Activated naive CD4-positive, alpha-beta T cell treated with anti-CD3 and anti-CD28 coated beads, Interleukin-2, amount 10 ng/mL, durations not matched to agents 7 days and 5 days (primary cell): ENCODE measurements around the gene MMP24.
"Not testable (repeated sequence)": the region's sequence is repeated elsewhere in the genome, so short reads cannot be mapped to it uniquely, and the experiment has no call there.

Experiments
- CTCF ChIA-PET: fragments of 350-600 bp; sonication (Branson Sonifier 250); formaldehyde crosslinking; loops from one replicate; lab custom pipeline; 2021; ENCODE audit warnings: antibody characterized with exemption; lab: Charles Lee
- DNase-seq: peaks from one replicate; pipeline ENCODE4 v3.0.0-alpha.2; 2020
- H3K27ac Mint-ChIP-seq: one replicate; pipeline ENCODE4 v1.8.0; 2021; ENCODE audit warnings: mild to moderate bottlenecking, moderate library complexity, mixed read lengths
- H3K27me3 Mint-ChIP-seq: one replicate; pipeline ENCODE4 v1.8.0; 2021; ENCODE audit warnings: mild to moderate bottlenecking, mixed read lengths
- H3K36me3 Mint-ChIP-seq: one replicate; pipeline ENCODE4 v1.8.0; 2021; ENCODE audit warnings: mixed read lengths
- H3K4me1 Mint-ChIP-seq: one replicate; pipeline ENCODE4 v1.8.0; 2021; ENCODE audit warnings: mixed read lengths
- H3K4me3 Mint-ChIP-seq: one replicate; pipeline ENCODE4 v1.8.0; 2021; ENCODE audit warnings: mild to moderate bottlenecking, moderate library complexity, mixed read lengths
- H3K9me3 Mint-ChIP-seq: one replicate; pipeline ENCODE4 v1.8.0; 2021; ENCODE audit warnings: mixed read lengths

The MMP24 gene

DNA sequence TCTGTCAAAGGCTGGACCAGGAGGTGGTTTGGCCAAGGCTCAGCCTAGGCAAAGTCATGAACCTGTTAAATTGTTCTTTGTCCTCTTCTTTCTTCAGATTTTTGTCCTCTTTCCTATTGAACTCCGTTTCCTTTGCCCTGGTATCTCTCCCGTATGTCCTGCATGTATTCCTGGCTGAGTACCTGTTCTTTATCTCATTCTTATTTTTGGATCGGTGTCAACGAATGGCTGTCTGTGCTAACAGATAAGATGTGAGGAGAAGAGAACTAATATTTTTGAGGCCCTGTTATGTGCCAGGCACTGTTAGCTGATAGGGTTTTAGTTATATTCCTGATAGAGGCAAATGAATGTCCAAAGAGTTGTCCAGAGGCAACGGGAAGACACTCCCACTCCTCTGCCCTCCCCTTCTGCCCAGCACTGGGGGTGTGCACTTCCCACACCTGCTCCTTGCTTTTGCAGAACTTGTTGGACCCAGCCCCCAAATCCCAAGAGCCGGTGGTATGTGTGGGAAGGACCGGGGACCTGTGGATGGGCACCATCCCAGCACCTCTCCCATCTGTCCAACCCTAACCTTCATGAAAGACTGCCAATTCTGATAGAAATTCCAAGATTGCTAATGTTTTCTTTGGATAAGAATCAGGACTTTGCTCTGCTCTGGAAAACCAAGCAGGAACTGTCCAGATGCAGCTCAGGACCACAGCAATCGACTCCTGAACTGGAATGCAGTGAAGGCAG lies 30.9 kb downstream of the MMP24 start:
- Mint-ChIP-seq H3K36me3 (peaks cover 2% of the 10 kb centered on the region), H3K27ac (no peak overlapping the region), H3K4me3 (no peak overlapping the region), H3K9me3 (no peaks in the 10 kb centered on the region), H3K27me3 (no peaks in the 10 kb centered on the region), H3K4me1 (peaks cover 10% of the 10 kb centered on the region)
- no peak for DNase-seq
- CTCF ChIA-PET = no interaction called here

DNA sequence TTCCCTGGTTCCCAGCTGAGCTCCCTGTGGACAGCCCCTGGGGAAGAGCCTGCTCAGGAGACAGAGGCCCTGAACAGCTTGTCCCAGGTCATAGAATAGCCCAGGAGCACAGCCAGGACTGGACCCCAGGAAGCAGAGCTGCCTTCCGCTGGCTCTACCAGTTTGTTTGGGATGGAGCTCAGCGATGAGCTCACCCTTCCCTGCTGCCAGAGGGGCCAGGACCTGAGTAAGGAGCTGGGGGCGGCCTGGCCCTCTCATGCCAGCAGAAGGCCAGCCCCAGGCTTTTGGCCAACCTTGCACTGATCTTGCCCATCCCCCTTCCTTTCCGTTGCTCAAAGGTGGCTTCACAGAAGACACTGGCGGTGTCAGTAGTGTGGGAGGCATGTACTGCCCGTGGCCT lies 33.9 kb downstream of the MMP24 start:
- Mint-ChIP-seq H3K27ac (no peak overlapping the region), H3K27me3 (no peaks in the 10 kb centered on the region), H3K36me3 (peaks cover 3% of the 10 kb centered on the region), H3K4me3 (no peak overlapping the region), H3K4me1 (no peaks in the 10 kb centered on the region), H3K9me3 (no peaks in the 10 kb centered on the region)
- CTCF ChIA-PET = interaction anchor here (1.3 kb wide), 1 partner anchor 9 kb away, joined by 3 read pairs; no protein-coding TSS in a partner anchor
- no peak for DNase-seq

DNA sequence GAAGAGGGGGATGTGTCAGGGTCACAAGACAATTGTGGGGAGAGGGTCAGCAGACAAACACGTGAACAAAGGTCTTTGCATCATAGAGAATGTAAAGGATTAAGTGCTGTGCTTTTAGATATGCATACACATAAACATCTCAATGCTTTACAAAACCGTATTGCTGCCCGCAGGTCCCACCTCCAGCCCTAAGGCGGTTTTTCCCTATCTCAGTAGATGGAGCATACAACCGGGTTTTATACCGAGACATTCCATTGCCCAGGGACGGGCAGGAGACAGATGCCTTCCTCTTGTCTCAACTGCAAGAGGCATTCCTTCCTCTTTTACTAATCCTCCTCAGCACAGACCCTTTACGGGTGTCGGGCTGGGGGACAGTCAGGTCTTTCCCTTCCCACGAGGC lies 35.8 kb downstream of the MMP24 start:
- H3K9me3 Mint-ChIP-seq, CTCF ChIA-PET, DNase-seq, H3K4me3 Mint-ChIP-seq, H3K4me1 Mint-ChIP-seq, H3K27ac Mint-ChIP-seq, H3K36me3 Mint-ChIP-seq, H3K27me3 Mint-ChIP-seq: not testable (repeated sequence)

DNA sequence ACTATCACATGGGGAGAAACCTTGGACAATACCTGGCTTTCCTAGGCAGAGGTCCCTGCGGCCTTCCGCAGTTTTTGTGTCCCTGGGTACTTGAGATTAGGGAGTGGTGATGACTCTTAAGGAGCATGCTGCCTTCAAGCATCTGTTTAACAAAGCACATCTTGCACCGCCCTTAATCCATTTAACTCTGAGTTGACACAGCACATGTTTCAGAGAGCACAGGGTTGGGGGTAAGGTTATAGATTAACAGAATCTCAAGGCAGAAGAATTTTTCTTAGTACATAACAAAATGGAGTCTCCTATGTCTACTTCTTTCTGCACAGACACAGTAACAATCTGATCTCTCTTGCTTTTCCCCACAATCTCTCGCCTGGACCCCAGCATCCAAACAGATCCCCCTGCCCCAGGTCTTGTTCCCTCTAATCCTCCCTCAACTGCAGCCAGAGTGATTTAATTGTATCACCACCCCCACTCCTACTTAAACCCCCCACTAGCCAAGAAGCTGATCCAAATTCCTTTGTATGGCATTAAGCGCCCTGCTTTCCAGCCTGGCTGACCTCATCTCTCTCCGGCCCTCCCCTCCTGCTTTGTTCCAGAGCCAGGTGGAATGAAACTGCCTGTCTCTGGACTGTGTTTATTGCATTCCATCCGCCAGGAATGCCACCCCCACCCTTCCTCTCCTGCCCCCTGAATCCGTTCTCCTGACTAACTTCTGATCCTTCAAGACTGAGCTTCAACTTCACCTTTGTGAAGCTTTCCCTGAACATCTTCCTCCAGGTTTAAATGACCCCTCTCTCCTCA lies 36.4 kb downstream of the MMP24 start:
- not testable (repeated sequence) for H3K4me3 Mint-ChIP-seq

DNA sequence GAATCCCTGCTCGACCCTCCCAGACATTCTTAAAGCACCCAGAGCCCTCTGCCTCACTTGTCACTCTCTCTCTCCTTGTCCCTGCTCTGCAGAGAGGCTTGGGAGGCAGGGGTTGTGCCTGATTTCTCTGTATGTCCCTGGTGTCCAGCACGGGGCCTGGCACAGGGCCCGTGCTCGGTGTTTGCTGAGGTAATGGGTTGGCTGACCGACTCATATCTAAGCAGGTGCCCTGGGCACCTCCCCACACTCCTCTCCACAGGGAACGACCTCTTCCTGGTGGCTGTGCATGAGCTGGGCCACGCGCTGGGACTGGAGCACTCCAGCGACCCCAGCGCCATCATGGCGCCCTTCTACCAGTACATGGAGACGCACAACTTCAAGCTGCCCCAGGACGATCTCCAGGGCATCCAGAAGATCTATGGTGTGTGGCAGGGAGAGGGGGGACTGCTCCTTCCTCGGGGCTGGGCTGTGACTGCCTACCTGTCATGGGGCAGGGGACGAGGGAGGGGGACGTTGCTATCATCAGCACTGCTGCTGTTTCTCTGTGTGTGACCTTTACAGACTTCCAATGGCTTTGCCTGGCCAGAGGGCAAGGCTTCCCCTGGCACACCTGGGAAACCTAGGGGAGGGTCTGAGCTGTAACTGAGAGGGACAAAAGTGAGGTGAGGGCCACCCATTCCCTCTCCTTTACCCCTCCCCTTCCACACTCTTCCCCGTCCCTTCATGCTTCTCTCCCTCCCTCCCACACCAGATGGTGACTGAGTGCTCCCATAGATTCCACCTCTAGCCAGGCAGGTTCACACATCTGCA lies 37.2 kb downstream of the MMP24 start:
- H3K36me3 Mint-ChIP-seq = peaks cover 4% of the 10 kb centered on the region
- H3K27ac Mint-ChIP-seq = no peak overlapping the region
- no peaks in the 10 kb centered on the region for H3K27me3 Mint-ChIP-seq
- H3K9me3 Mint-ChIP-seq = no peaks in the 10 kb centered on the region
- H3K4me1 Mint-ChIP-seq = no peaks in the 10 kb centered on the region
- CTCF ChIA-PET = interaction anchor here (0.6 to 1.4 kb wide), 2 partner anchors 21 to 257 kb away, joined by 3 read pairs; partner anchors contain the start of gene EIF6
- DNase-seq = no peak
- H3K4me3 Mint-ChIP-seq = no peak overlapping the region

More for the DNA sequence above, 36.4 kb downstream of the MMP24 start:
- H3K27ac Mint-ChIP-seq, H3K9me3 Mint-ChIP-seq, CTCF ChIA-PET, H3K36me3 Mint-ChIP-seq, DNase-seq, H3K4me1 Mint-ChIP-seq, H3K27me3 Mint-ChIP-seq: not testable (repeated sequence)

DNA sequence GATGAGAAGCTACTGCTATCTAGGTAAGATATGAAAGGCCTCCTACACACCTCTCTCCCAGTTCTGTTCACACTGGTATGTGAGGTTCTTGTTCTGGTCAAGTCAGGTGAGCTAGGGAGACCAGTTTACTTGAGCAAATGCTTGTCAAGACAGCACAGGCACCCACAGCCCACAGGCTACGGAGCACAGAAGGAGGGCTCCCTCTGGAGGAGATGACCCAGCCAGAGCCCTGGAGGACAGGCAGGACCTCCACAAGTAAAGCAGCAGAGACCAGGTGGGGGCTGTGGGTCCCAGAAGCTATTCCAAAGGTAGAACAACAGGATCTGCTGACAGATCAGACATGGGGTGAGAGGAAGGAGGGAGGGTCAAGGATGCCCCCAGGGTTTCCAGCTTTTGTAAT lies 38.3 kb downstream of the MMP24 start:
- CTCF ChIA-PET = interaction anchor here (1.4 kb wide), 1 partner anchor 20 kb away, joined by 3 read pairs; the partner anchor contains the start of gene EIF6
- Mint-ChIP-seq H3K36me3 (peaks cover 4% of the 10 kb centered on the region), H3K4me3 (no peak overlapping the region), H3K4me1 (no peaks in the 10 kb centered on the region), H3K27me3 (no peaks in the 10 kb centered on the region), H3K9me3 (no peaks in the 10 kb centered on the region), H3K27ac (no peak overlapping the region)
- no peak for DNase-seq

DNA sequence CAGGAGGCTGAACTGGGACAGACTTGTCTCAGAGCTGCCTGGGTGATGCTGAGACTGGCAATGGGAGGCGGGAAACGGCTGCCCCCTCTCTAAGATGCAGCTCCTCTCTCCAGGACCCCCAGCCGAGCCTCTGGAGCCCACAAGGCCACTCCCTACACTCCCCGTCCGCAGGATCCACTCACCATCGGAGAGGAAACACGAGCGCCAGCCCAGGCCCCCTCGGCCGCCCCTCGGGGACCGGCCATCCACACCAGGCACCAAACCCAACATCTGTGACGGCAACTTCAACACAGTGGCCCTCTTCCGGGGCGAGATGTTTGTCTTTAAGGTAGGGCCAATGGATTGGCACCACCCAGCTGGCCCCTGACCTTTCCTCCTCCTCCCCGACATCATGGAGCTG lies 40.6 kb downstream of the MMP24 start:
- H3K4me3 Mint-ChIP-seq = no peak overlapping the region
- H3K27me3 Mint-ChIP-seq = no peaks in the 10 kb centered on the region
- DNase-seq = no peak
- CTCF ChIA-PET = interaction anchor here (0.9 to 5.3 kb wide), 3 partner anchors 9 to 171 kb away, joined by 3 to 57 read pairs (median 17); partner anchors contain the start of gene EDEM2
- no peaks in the 10 kb centered on the region for H3K9me3 Mint-ChIP-seq
- no peak overlapping the region for H3K27ac Mint-ChIP-seq
- no peaks in the 10 kb centered on the region for H3K4me1 Mint-ChIP-seq
- peaks cover 6% of the 10 kb centered on the region for H3K36me3 Mint-ChIP-seq

DNA sequence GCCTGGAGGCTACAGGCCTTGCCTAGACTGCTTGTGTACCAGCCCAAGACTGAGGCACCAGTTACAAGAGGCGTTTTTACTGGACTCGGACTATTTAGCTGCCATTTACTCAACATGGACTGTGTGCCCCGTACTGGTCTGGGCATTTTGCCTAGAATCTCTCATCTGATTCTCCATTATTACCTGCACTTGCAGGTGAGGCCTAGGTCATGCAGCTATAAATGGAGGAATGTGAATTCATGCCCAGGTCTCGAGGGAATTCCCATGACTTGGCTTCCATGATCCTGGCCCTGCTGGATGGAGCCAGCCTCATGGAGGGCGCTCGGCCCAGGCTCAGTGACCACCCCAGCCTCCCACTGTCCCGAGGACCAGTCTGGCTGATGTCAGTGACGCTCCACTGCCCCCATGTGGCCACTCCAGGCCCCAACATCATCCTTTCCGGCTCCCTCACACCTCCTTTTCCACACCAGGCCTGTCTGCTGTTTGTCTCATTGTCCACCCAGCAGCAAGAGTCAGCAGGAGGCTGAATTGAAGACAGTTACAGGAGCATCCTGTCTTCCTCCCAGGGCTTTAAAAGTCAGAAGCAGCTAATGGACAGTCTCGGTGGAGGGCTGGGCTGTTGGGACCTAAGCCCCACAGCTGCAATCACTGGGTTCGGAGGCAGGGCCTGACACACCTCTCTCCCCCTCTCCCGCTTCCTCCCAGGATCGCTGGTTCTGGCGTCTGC lies 42.7 kb downstream of the MMP24 start:
- CTCF ChIA-PET = interaction anchor here (0.6 to 5.3 kb wide), 19 partner anchors 9 to 431 kb away, joined by 3 to 57 read pairs (median 4); partner anchors contain the start of genes EDEM2 and MMP24OS
- Mint-ChIP-seq H3K27ac (no peak overlapping the region), H3K36me3 (peaks cover 6% of the 10 kb centered on the region), H3K9me3 (no peaks in the 10 kb centered on the region), H3K4me3 (no peak overlapping the region), H3K27me3 (no peaks in the 10 kb centered on the region), H3K4me1 (no peaks in the 10 kb centered on the region)
- DNase-seq = peak; percentile 70

DNA sequence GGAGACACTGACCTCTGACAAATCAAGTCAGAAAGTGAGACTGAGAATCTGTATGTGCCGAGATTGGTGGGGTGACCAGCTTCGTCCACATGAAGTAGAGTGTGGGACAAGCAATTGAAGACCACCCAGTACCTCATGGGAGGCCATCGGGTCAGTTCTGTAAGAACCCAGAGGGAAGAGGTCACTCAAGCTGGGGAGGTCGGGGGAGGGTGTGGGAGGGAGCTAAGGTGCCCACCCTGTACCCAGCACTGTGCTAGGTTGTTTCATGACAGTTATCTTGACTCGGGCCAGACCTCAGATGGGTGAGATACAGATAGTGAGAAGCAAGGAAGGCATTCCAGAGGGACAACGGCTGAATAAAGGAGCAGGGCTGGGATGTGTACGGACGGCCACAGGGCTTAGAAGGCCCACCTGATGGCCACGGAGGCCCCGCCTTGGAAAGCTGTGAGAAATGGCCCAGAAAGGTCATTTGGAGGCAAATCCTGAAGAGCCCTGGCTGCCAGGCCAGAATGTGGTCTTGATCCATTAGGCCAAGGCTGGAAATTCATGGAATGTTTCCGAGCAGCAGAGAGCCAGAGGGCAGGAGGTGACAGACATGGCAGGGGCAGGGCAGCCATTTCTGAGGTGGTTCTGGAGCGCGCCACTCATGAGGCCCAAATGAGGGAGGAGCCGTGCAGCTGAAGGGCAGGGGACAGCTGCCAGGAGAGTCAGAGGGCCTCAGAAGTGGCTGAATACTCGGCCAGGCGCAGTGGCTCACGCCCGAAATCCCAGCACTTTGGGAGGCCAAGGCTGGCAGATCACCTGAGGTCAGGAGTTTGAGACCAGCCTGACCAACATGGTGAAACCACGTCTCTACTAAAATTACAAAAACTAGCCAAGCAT lies 43.8 kb downstream of the MMP24 start:
- Mint-ChIP-seq H3K27ac (no peak overlapping the region), H3K4me1 (no peaks in the 10 kb centered on the region), H3K27me3 (no peaks in the 10 kb centered on the region), H3K4me3 (no peak overlapping the region), H3K36me3 (peaks cover 3% of the 10 kb centered on the region), H3K9me3 (no peaks in the 10 kb centered on the region)
- CTCF ChIA-PET = interaction anchor here (1.1 to 5.3 kb wide), 11 partner anchors 8 to 432 kb away, joined by 3 to 57 read pairs (median 4); partner anchors contain the start of genes EDEM2 and MMP24OS
- no peak for DNase-seq

DNA sequence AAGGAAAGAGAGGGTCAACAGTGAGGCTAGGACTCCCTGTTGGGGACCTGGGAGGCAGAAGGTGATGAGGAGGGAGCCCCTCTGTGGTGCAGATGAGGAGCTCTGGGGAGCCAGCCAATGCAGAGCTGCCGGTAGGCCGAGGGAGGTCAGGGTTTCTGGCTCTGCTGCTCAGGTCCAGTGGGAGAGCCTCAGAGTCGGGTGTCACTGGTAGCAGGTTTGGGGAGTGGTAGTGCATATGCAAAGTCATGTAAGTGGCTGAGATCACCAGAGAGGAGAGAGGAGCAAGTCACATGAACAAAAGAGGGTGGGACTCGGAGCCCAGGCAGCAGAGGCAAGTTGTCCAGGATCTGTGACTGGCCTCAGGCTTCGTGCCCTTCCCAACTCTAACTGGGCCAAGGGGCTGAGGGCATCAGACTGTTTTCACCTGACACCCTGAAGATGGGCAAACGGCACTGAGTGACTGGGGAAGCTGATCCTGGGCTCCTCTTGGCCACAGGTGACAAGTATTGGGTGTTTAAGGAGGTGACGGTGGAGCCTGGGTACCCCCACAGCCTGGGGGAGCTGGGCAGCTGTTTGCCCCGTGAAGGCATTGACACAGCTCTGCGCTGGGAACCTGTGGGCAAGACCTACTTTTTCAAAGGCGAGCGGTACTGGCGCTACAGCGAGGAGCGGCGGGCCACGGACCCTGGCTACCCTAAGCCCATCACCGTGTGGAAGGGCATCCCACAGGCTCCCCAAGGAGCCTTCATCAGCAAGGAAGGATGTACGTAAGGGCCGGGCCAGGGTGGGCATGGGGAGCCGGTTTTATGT lies 44.8 kb downstream of the MMP24 start:
- H3K27me3 Mint-ChIP-seq = no peaks in the 10 kb centered on the region
- H3K27ac Mint-ChIP-seq = no peak overlapping the region
- H3K9me3 Mint-ChIP-seq = no peaks in the 10 kb centered on the region

DNA sequence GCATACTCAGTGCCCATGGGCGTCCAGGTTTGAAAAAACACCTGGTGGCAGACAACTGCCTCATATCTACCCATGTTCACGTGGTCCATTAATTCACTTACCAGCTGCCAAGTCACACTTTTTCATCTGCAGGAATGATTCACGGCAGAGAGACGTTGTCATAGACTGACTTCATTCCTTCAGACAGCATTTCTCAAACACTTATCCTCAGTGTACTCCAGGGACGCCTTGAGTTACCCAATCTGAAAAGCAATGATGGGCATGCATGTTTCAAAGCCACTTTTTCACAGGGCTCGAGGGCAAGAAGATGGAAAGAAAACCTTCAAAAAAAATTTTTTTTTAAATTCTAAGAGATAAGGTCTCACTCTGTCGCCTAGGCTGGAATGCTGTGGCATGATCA lies 45.4 kb downstream of the MMP24 start:
- Mint-ChIP-seq H3K4me1 (peaks cover 9% of the 10 kb centered on the region), H3K27me3 (no peaks in the 10 kb centered on the region), H3K9me3 (no peaks in the 10 kb centered on the region), H3K27ac (no peak overlapping the region), H3K4me3 (no peak overlapping the region), H3K36me3 (peaks cover 2% of the 10 kb centered on the region)
- DNase-seq = no peak
- CTCF ChIA-PET = interaction anchor here (1.4 kb wide), 2 partner anchors 63 to 398 kb away, joined by 3 to 4 read pairs; no protein-coding TSS in a partner anchor

More for the DNA sequence above, 44.8 kb downstream of the MMP24 start:
- H3K4me3 Mint-ChIP-seq = no peak overlapping the region
- DNase-seq = no peak
- CTCF ChIA-PET = interaction anchor here (1.4 to 5.3 kb wide), 3 partner anchors 63 to 175 kb away, joined by 4 to 57 read pairs (median 6); partner anchors contain the start of gene EDEM2
- peaks cover 3% of the 10 kb centered on the region for H3K4me1 Mint-ChIP-seq
- H3K36me3 Mint-ChIP-seq = peaks cover 3% of the 10 kb centered on the region
